HG02610 (cell line): ENCODE data around the gene SMAD4.
"Not testable (repeated sequence)": the region's sequence is repeated elsewhere in the genome, so short reads cannot be mapped to it uniquely, and the experiment has no call there.

ENCODE experiments used
- ATAC-seq: cut with Tn5 transposase; IDR thresholded peaks from one replicate; pipeline ENCODE4 v1.9.1; 2021; ENCODE audit warnings: mild to moderate bottlenecking, moderate library complexity; ENCODE audit not compliant: unreplicated experiment

The SMAD4 gene

GRCh38 chr18:51068105-51068504 lies 38.1 kb downstream of the SMAD4 start:
- no peak for ATAC-seq

- ATAC-seq, result no peak
These were observed 39.9 kb downstream of the SMAD4 start for GRCh38 chr18:51069885-51070284.

DNA sequence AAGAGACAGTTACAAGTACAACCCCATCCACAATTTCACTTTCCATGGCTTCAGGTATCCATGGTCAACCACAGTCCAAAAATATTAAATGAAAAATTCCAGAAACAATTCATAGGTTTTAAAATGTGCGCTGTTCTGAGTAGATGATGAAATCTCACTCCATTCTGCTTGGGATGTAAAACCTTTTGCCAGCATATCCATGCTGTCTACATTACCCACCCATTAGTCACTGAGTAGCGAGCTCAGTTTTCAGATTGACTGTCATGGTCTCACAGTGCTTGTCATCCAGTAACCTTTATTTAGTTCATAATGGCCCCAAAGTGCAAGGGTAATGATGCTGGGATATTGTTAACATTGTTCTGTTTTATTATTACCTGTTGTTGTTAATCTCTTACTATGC lies 40.5 kb downstream of the SMAD4 start:
- no peak for ATAC-seq

GRCh38 chr18:51072586-51073313 lies 42.7 kb downstream of the SMAD4 start:
- no peak for ATAC-seq

- ATAC-seq, result peak; percentile 66
These were observed 44.6 kb downstream of the SMAD4 start for GRCh38 chr18:51074605-51075004.

GRCh38 chr18:51076503-51076902 lies 46.5 kb downstream of the SMAD4 start:
- no peak for ATAC-seq

DNA sequence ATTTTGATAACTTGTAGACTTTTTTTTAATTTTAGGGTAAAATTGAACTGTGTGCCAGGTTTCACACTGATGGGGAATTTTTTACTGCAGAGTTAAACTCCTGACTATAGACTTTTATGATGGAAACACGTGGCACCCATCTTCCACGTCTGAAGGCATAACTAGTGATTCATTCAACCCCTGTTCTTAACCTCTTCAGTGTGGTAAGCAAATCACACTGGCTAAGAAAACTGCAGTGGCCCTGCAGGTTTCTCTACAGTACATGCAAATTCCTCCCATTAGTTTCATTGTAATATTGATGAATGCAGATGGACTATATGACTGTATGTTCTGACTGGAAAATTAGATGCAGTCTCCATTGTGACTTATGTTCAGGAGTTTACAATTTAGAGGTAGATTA lies 47.2 kb downstream of the SMAD4 start:
- ATAC-seq, result peak; percentile 81

DNA sequence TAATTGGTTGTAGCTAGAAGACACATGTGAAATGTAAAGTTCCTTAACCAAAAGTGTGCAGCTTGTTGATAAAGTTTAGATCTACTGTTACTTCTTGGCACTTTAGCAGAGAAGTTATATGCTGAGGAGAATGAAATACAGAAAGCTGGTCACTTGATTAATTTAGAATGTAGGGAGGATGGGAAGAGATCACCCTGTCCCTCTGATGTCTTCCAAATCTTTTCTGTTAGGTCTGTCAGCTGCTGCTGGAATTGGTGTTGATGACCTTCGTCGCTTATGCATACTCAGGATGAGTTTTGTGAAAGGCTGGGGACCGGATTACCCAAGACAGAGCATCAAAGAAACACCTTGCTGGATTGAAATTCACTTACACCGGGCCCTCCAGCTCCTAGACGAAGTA lies 48.0 kb downstream of the SMAD4 start:
- ATAC-seq, result no peak

GRCh38 chr18:51082571-51083267 lies 52.7 kb downstream of the SMAD4 start:
- peak; percentile 74 for ATAC-seq

- ATAC-seq, result no peak
These were observed 53.4 kb downstream of the SMAD4 start for GRCh38 chr18:51083398-51083797.

- no peak for ATAC-seq
These were observed 58.4 kb downstream of the SMAD4 start for GRCh38 chr18:51088410-51088809.

GRCh38 chr18:51089691-51090090 lies 59.7 kb downstream of the SMAD4 start:
- no peak for ATAC-seq

- no peak for ATAC-seq
These were observed 61.3 kb downstream of the SMAD4 start for GRCh38 chr18:51091270-51091669.

- ATAC-seq, result no peak
These were observed 62.1 kb downstream of the SMAD4 start for GRCh38 chr18:51092117-51092516.

DNA sequence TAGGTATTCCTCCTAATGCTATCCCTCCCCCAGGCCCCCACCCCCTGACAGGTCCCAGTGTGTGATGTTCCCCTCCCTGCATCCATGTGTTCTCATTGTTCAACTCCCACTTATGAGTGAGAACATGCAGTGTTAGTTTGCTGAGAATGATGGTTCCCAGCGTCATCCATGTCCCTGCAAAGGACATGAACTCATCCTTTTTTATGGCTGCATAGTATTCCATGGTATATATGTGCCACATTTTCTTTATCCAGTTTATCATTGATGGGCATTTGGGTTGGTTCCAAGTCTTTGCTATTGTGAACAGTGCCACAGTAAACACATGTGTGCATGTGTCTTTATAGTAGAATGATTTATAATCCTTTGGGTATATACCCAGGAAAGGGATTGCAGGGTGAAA lies 63.0 kb downstream of the SMAD4 start:
- ATAC-seq, result not testable (repeated sequence)

DNA sequence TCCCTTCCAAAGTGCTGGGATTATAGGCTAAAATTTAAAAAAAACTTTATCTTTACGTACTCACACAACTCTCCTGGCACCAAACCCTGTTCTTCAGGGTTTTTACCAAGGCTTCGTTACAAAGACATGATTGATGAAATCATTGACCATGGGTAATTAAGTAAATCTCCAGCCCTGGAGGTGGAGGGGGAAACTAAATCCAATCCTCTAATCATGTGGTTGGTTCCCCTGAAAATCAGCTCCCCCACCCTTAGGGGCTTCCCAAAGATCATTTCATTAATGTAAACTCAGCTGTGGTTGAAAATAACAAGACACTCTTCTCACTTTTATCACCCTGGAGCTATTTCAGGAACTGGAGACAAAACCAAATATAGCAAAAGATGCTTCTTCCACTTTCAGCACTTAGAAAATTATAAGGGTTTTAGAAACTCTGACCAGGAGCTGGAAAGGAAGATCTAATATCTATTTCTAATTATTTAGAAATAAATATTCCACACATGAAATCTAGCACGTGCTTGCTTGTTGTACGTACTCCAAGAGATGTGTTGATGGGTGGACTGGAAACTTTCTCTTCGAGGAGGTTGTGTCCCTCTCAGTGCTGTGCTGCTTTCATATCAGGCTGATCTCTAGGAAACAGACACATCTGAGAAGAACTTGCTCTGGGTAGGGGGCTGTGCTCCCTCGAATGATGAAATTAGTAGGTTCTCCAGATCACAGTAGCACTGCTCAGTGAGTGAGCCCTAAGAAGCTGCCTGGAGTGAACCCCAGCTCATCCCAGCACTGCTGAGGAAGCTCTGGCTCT lies 67.2 kb downstream of the SMAD4 start:
- no peak for ATAC-seq

DNA sequence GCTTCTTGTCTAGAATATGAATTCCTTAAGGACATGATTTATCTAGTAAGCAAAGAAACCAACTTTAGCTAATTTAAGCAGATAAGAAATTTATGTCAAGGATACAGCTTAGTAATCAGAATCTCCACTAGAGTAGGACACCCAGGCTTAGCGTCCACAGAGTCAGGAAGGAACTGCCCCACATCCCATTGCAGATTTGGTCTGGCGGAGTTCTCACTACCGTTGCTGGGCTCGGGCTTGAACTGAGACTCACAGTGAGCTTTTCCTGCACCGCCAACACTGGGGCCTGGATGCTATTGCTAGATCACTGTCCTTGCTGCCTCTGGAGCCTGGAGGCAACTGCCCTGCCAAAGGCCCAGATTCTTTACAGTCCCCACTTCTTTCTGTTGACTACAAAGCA lies 68.1 kb downstream of the SMAD4 start:
- ATAC-seq, result no peak

DNA sequence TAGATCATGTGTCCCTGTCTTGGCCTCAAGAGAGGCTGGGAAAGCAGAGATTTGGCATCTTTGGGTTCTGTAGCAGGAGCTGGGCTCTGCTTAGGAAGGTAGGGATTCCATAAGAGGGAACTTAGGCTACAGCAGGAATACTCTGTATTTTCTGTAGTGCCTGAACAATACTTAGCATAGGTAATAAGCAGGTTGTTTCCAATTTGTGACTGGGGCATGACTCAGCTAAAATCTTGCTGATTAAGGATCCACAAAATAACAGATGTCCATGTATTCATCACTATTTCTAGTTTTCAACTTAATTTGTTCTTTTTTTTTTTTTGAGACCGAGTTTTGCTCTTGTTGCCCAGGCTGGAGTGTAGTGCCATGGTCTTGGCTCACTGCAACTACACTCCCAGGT lies 68.5 kb downstream of the SMAD4 start:
- ATAC-seq, result no peak

GRCh38 chr18:51100385-51101120 lies 70.5 kb downstream of the SMAD4 start:
- ATAC-seq, result no peak

- peak; percentile 37 for ATAC-seq
These were observed 77.1 kb downstream of the SMAD4 start for GRCh38 chr18:51107082-51107481.
